ENCODE results near the gene CARD11. TPM values are rescaled to one million over a fixed set of nuclear protein-coding genes. Genes with fewer than 3 reads are reported as not detected.
A peak's percentile ranks its signal among the peaks of the same experiment; 100 is the strongest.

CARD11 gene
- total and polyA plus RNA-seq, 2 of the 4 experiments (the other 2 are of a cell fraction), result 0.18 to 0.26 TPM

DNA sequence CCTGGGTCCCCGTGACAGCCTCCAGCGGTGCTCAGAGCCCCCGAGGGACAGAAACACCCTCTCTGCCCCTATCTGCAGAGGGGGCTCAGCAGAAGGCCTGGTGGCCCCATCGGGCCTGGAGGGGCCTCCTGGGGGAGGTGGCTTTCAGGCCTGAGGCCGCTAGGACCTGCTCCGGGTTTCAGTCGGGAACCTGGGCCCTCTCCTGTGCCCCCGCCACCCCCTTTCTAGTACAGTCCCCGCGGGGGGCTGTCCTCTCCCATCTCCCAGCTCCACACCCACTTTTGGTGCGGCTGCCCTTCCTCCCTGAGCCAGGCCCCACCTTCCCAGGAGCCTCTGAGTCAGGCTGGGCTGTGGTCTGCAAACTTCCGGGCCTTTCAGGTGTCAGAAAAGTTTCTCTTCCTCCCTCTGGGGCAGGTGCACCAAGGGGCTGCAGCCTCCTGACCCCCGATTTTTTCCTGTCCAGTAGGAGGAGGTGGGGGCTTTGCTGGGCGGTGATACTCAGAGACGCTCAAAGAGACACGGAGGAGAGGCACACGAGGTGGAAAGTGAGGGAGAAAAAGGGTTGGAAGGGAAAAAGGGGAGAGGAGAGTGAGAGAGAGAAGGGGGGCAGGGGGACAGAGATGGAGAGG lies 692 bp downstream of the CARD11 start:
- no peak overlapping the region for H2BK5ac ChIP-seq (ENCODE audit: low read depth, low read length, poor library complexity, severe bottlenecking)
- ChIA-PET CTCF (no interaction called here), POLR2A (ENCODE audit: unreplicated experiment) (no interaction called here)
- intact Hi-C loops (cut with micrococcal nuclease) (no loop called here), in situ Hi-C loops (cut with MboI; ENCODE audit: low sequenced_read_pairs) (no loop called here), dilution Hi-C loops (cut with HindIII; ENCODE audit: low sequenced_read_pairs, unreplicated experiment) (no loop called here)
- no peaks in the 10 kb centered on the region for H3K27me3 ChIP-seq (ENCODE audit: control insufficient read depth, insufficient read depth, low read length)
- no peak overlapping the region for H3K23ac ChIP-seq (ENCODE audit: low read depth, low read length)
- H2AK9ac ChIP-seq (replicated peaks; ENCODE audit: low read depth, low read length, poor library complexity), result no peak overlapping the region
- H4K20me1 ChIP-seq (ENCODE audit: insufficient read depth, low read length), result no peaks in the 10 kb centered on the region
- ATAC-seq (ENCODE audit: low read depth), result no peak
- H2AFZ ChIP-seq (replicated peaks; ENCODE audit: low read length, poor library complexity), result peak overlapping the region; percentile 23
- H3K4me3 ChIP-seq (ENCODE audit: insufficient read depth, low read depth, low read length), result peak overlapping the region; percentile 28; the same call in 1 of the 2 replicates
- no peak overlapping the region for H4K5ac ChIP-seq (ENCODE audit: low read depth, low read length)
- no peak overlapping the region for H2AK5ac ChIP-seq (ENCODE audit: low read depth, low read length)
- no TSS peak for BruUV-seq (replicated peaks)
- no peak overlapping the region for H3K9ac ChIP-seq (ENCODE audit: low read depth, low read length)
- H3K27ac ChIP-seq (ENCODE audit: insufficient read depth, low read length), result no peak overlapping the region
- DNase-seq, result no peak
- H3K4ac ChIP-seq (ENCODE audit: low read depth, low read length), result no peak overlapping the region
- no peaks in the 10 kb centered on the region for H3K9me1 ChIP-seq (ENCODE audit: insufficient read depth, low read length)
- no peak overlapping the region for H4K91ac ChIP-seq (ENCODE audit: insufficient read depth, low read depth, low read length)
- no peaks in the 10 kb centered on the region for H3K36me3 ChIP-seq (ENCODE audit: control insufficient read depth, insufficient read depth, low read length)
- no peak overlapping the region for H3K18ac ChIP-seq (ENCODE audit: low read depth, low read length)
- H2BK15ac ChIP-seq (ENCODE audit: low read depth, low read length), result no peak overlapping the region
- no peak overlapping the region for H3K56ac ChIP-seq (ENCODE audit: extremely low read depth, insufficient read depth, low read length)
- no peak overlapping the region for H2BK120ac ChIP-seq (ENCODE audit: low read depth, low read length)
- H2BK20ac ChIP-seq (ENCODE audit: low read depth, low read length), result no peak overlapping the region
- H3K14ac ChIP-seq (replicated peaks; ENCODE audit: low read depth, low read length), result no peak overlapping the region
- TF ChIP-seq MAZ (IDR thresholded peaks at IDR 0.05; ENCODE audit: borderline replicate concordance, low read depth, low read length) (no peak), RFX5 (IDR thresholded peaks at IDR 0.05; ENCODE audit: low read depth, low read length) (no peak), FOS (IDR thresholded peaks at IDR 0.05; ENCODE audit: low read depth, low read length) (no peak), BHLHE40 (IDR thresholded peaks at IDR 0.05; ENCODE audit: low read depth, low read length) (no peak), RAD21 (IDR thresholded peaks at IDR 0.05; ENCODE audit: low read length) (no peak), NFE2L2 (IDR thresholded peaks at IDR 0.05; ENCODE audit: low read depth, low read length) (no peak), POLR2A (IDR thresholded peaks at IDR 0.05; ENCODE audit: low read depth, low read length) (no peak), SMC3 (IDR thresholded peaks at IDR 0.05; ENCODE audit: low read depth, low read length) (no peak), MAFK (IDR thresholded peaks at IDR 0.05; ENCODE audit: low read depth, low read length) (no peak), RCOR1 (IDR thresholded peaks at IDR 0.05; ENCODE audit: insufficient replicate concordance, low read length) (no peak), CHD1 (IDR thresholded peaks at IDR 0.05; ENCODE audit: low read depth, low read length) (no peak), CEBPB (IDR thresholded peaks at IDR 0.05; ENCODE audit: low read depth, low read length) (no peak), MXI1 (IDR thresholded peaks at IDR 0.05; ENCODE audit: borderline replicate concordance, low read depth, low read length) (no peak)
- TF ChIP-seq, protein P1, sequence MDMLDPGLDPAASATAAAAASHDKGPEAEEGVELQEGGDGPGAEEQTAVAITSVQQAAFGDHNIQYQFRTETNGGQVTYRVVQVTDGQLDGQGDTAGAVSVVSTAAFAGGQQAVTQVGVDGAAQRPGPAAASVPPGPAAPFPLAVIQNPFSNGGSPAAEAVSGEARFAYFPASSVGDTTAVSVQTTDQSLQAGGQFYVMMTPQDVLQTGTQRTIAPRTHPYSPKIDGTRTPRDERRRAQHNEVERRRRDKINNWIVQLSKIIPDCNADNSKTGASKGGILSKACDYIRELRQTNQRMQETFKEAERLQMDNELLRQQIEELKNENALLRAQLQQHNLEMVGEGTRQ (IDR thresholded peaks at IDR 0.05; ENCODE audit: low read depth, low read length), result no peak
- TF ChIP-seq, protein P2, sequence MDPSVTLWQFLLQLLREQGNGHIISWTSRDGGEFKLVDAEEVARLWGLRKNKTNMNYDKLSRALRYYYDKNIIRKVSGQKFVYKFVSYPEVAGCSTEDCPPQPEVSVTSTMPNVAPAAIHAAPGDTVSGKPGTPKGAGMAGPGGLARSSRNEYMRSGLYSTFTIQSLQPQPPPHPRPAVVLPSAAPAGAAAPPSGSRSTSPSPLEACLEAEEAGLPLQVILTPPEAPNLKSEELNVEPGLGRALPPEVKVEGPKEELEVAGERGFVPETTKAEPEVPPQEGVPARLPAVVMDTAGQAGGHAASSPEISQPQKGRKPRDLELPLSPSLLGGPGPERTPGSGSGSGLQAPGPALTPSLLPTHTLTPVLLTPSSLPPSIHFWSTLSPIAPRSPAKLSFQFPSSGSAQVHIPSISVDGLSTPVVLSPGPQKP (IDR thresholded peaks at IDR 0.05; ENCODE audit: borderline replicate concordance, low read depth, low read length), result no peak
- TF ChIP-seq, protein P3, sequence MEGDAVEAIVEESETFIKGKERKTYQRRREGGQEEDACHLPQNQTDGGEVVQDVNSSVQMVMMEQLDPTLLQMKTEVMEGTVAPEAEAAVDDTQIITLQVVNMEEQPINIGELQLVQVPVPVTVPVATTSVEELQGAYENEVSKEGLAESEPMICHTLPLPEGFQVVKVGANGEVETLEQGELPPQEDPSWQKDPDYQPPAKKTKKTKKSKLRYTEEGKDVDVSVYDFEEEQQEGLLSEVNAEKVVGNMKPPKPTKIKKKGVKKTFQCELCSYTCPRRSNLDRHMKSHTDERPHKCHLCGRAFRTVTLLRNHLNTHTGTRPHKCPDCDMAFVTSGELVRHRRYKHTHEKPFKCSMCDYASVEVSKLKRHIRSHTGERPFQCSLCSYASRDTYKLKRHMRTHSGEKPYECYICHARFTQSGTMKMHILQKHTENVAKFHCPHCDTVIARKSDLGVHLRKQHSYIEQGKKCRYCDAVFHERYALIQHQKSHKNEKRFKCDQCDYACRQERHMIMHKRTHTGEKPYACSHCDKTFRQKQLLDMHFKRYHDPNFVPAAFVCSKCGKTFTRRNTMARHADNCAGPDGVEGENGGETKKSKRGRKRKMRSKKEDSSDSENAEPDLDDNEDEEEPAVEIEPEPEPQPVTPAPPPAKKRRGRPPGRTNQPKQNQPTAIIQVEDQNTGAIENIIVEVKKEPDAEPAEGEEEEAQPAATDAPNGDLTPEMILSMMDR (conservative IDR thresholded peaks at IDR 0.05; ENCODE audit: low read depth, low read length), result no peak
- H4K8ac ChIP-seq (ENCODE audit: low read depth in 2 of 2, low read length in 2 of 2), result no peak overlapping the region
- WGBS, 2 experiments (ENCODE audit: extremely low coverage in 2 of 2, insufficient read length in 1 of 2), result 13% methylated on average over 3 of the region's 17 CpGs; no CpG with 5 or more reads in 1 of the 2 experiments
- no peaks in the 10 kb centered on the region for H3K79me1 ChIP-seq (ENCODE audit: low read depth in 1 of 2, low read length in 2 of 2)
- no peaks in the 10 kb centered on the region for H3K4me1 ChIP-seq (ENCODE audit: control insufficient read depth, insufficient read depth, low read length)
- no peak overlapping the region; the same call in 1 of the 2 replicates for H3K4me2 ChIP-seq (ENCODE audit: low read depth, low read length)
- H3K9me3 ChIP-seq (ENCODE audit: control insufficient read depth, insufficient read depth, low read length), result no peaks in the 10 kb centered on the region

Measured in IMR-90 (cell line).